Stimulated activated CD8-positive, alpha-beta memory T cell treated with anti-CD3 and anti-CD28 coated beads, Interleukin-15, amount 100 ng/mL, for 1 hour (primary cell): ENCODE data around the gene QSOX2.

Source experiments
- DNase-seq: peaks from one replicate; pipeline ENCODE4 v3.0.0-alpha.2; 2020; ENCODE audit warnings: low read depth

The QSOX2 gene

GRCh38 chr9:136245219-136246150 lies at the start of gene QSOX2:
QSOX2 (minus strand) TSS chr9:136245812; CDS start chr9:136245803, 9 bp downstream.
- peak; percentile 74 for DNase-seq

GRCh38 chr9:136295055-136295454 lies 49.4 kb upstream of the QSOX2 start:
- no peak for DNase-seq

- no peak for DNase-seq
Measured at GRCh38 chr9:136294437-136294836, 48.8 kb upstream of the QSOX2 start.

- no peak for DNase-seq
Measured at GRCh38 chr9:136293476-136294077, 48.0 kb upstream of the QSOX2 start.

GRCh38 chr9:136292591-136293448 lies 47.2 kb upstream of the QSOX2 start:
- DNase-seq, result no peak

GRCh38 chr9:136292026-136292538 lies 46.5 kb upstream of the QSOX2 start:
- DNase-seq, result no peak

GRCh38 chr9:136291306-136292025 lies 45.9 kb upstream of the QSOX2 start:
- DNase-seq, result no peak

- no peak for DNase-seq
Measured at GRCh38 chr9:136290508-136291000, 44.9 kb upstream of the QSOX2 start.

- DNase-seq, result no peak
Measured at GRCh38 chr9:136289651-136290507, 44.3 kb upstream of the QSOX2 start.

- DNase-seq, result no peak
Measured at GRCh38 chr9:136287960-136288753, 42.5 kb upstream of the QSOX2 start.

GRCh38 chr9:136286987-136287379 lies 41.4 kb upstream of the QSOX2 start:
- no peak for DNase-seq

- no peak for DNase-seq
Measured at GRCh38 chr9:136286359-136286986, 40.9 kb upstream of the QSOX2 start.

- no peak for DNase-seq
Measured at GRCh38 chr9:136285501-136286358, 40.1 kb upstream of the QSOX2 start.

GRCh38 chr9:136284951-136285350 lies 39.3 kb upstream of the QSOX2 start:
- no peak for DNase-seq

GRCh38 chr9:136284311-136284710 lies 38.7 kb upstream of the QSOX2 start:
- no peak for DNase-seq

GRCh38 chr9:136283291-136284235 lies 38.0 kb upstream of the QSOX2 start:
- DNase-seq, result peak; percentile 52
